Prostate gland (tissue), 2 donors: ENCODE results near the gene AMIGO2. TPM values are rescaled to one million over a fixed set of nuclear protein-coding genes. Genes with fewer than 3 reads are reported as not detected.
A peak's percentile ranks its signal among the peaks of the same experiment; 100 is the strongest.

Source experiments
- DNase-seq: peaks from one replicate; pipeline ENCODE4 v3.0.0-alpha.2; 2019; ENCODE audit warnings: low spot score
- H3K27ac ChIP-seq, 2 donors: fragments of 200-600 bp; sonication (generic); 2 replicates each; pipeline ENCODE4 v1.5.1; 2017 to 2019
- H3K27me3 ChIP-seq: fragments of 200-600 bp; sonication (generic); replicated peaks from 2 replicates; pipeline ENCODE4 v1.5.1; 2019; ENCODE audit not compliant: insufficient read depth
- H3K36me3 ChIP-seq, 2 donors: fragments of 200-600 bp; sonication (generic); 1 replicate in 1 of 2; 2 replicates in 1 of 2; pipeline versions ENCODE4 v1.5.1 to v1.8.1; 2017 to 2019
- H3K4me1 ChIP-seq: fragments of 200-600 bp; sonication (generic); replicated peaks from 2 replicates; pipeline ENCODE4 v1.5.1; 2019
- H3K4me3 ChIP-seq, 2 donors: fragments of 200-600 bp; sonication (generic); 2 replicates each; pipeline ENCODE4 v1.5.1; 2017 to 2019
- H3K9me3 ChIP-seq: fragments of 200-600 bp; sonication (generic); 2 replicates; pipeline ENCODE4 v1.5.1; 2017
- POLR2A ChIP-seq: fragments of 450-650 bp; IDR thresholded peaks from one replicate; pipeline ENCODE4 v1.6.1; 2016; ENCODE audit warnings: antibody characterized with exemption, mild to moderate bottlenecking
- POLR2AphosphoS5 ChIP-seq: sonication (generic); formaldehyde crosslinking; IDR thresholded peaks from one replicate; pipeline ENCODE4 v1.6.1; 2017; ENCODE audit warnings: antibody characterized with exemption
- WGBS: methylation state at CpG from one replicate; pipeline ENCODE4 v1.1.5; 2018; 5-methylcytosine and 5-hydroxymethylcytosine counted together
- intact Hi-C: fragments of 100-400 bp; cut with DNase I; formaldehyde crosslinking; loops from one replicate; pipeline ENCODE4 v1.14.2; 2022
- total RNA-seq, 2 donors: library from RNA; depleted of rRNA; stranded (reverse); fragments of >200 nt; gene quantifications; one replicate each; pipeline ENCODE4 v1.1.0, GENCODE V29; 2016
- TF ChIP-seq, protein P1 (sequence below), 4 experiments: fragments of 200-600 bp in 2 of 4; fragments of 450-650 bp in 2 of 4; sonication (generic) in 2 of 4; IDR thresholded peaks; 1 replicate in 3 of 4; 2 replicates in 1 of 4; pipeline ENCODE4 v1.5.1; 2016 to 2019; ENCODE audit warnings: antibody characterized with exemption in 4 of 4, mild to moderate bottlenecking in 2 of 4, moderate library complexity in 2 of 4

The AMIGO2 gene
- total RNA-seq, 2 donors from 2014 or later, result 6.3 to 44.9 TPM

DNA sequence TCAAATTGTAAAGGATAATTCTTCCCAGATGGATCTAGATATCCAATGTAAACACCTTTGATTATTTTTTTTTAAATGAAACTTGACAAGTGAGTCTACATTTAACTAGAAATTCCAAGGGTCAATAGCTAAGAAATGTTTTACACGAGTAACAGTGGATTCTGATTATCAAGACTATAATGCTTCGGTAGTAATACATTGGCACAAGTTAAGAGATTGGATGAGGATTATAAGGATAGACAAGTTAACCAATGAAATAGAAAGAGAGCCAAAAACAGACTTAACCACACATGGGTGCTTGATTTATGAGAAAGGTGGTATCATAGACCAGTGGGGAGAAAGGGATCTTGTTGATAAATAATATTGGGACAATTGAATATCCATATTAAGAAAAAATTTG, 40.7 kb downstream of the AMIGO2 start:
- Histone ChIP-seq H3K4me1 (no peaks in the 10 kb centered on the region), H3K36me3 (no peaks in the 10 kb centered on the region), H3K9me3 (no peaks in the 10 kb centered on the region), H3K4me3 (no peak overlapping the region), H3K27me3 (no peaks in the 10 kb centered on the region), H3K27ac (no peak overlapping the region)
- TF ChIP-seq, protein P1, sequence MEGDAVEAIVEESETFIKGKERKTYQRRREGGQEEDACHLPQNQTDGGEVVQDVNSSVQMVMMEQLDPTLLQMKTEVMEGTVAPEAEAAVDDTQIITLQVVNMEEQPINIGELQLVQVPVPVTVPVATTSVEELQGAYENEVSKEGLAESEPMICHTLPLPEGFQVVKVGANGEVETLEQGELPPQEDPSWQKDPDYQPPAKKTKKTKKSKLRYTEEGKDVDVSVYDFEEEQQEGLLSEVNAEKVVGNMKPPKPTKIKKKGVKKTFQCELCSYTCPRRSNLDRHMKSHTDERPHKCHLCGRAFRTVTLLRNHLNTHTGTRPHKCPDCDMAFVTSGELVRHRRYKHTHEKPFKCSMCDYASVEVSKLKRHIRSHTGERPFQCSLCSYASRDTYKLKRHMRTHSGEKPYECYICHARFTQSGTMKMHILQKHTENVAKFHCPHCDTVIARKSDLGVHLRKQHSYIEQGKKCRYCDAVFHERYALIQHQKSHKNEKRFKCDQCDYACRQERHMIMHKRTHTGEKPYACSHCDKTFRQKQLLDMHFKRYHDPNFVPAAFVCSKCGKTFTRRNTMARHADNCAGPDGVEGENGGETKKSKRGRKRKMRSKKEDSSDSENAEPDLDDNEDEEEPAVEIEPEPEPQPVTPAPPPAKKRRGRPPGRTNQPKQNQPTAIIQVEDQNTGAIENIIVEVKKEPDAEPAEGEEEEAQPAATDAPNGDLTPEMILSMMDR (IDR thresholded peaks at IDR 0.05), result no peak
- TF ChIP-seq POLR2A, result no peak
- TF ChIP-seq POLR2AphosphoS5, result no peak
- 47% methylated on average over 2 of the region's 2 CpGs for WGBS
- intact Hi-C loops, result loop anchor here (5.0 to 10.0 kb wide), 2 partner anchors 38 to 366 kb away; partner anchors contain the start of genes AMIGO2 and PCED1B
- DNase-seq, result no peak

DNA sequence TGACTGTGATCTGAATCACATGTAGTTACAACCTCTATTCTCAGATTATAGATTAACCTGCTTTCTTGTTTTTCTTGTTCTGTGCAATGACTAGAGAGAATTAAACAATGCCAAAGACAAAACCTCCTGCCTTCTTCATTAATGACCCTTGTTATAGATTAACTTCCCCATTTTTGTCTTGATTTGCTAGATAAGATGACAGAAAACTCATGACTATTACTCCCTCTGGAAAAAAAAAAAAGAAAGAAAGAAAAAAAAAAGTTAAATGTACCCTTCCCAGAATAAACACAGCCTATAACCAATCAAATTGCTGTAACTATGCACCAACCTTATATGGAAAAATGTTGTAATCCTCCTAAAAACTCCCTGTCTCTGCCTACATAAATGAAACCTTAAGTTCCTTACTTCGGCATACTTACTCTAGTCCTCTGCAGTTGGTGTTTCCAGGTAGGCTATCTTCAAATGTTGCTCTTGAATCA, 41.5 kb downstream of the AMIGO2 start:
- no peak overlapping the region for H3K4me3 ChIP-seq
- H3K27me3 ChIP-seq, result no peaks in the 10 kb centered on the region
- WGBS, result 39% methylated on average over 1 of the region's 1 CpG
- H3K9me3 ChIP-seq, result no peaks in the 10 kb centered on the region
- TF ChIP-seq POLR2A, result peak; percentile 26
- no peak for TF ChIP-seq POLR2AphosphoS5
- DNase-seq, result no peak
- H3K27ac ChIP-seq, result no peak overlapping the region
- intact Hi-C loops, result loop anchor here (5.0 to 10.0 kb wide), 2 partner anchors 39 to 366 kb away; partner anchors contain the start of genes AMIGO2 and PCED1B
- H3K36me3 ChIP-seq, result no peaks in the 10 kb centered on the region
- no peaks in the 10 kb centered on the region for H3K4me1 ChIP-seq

DNA sequence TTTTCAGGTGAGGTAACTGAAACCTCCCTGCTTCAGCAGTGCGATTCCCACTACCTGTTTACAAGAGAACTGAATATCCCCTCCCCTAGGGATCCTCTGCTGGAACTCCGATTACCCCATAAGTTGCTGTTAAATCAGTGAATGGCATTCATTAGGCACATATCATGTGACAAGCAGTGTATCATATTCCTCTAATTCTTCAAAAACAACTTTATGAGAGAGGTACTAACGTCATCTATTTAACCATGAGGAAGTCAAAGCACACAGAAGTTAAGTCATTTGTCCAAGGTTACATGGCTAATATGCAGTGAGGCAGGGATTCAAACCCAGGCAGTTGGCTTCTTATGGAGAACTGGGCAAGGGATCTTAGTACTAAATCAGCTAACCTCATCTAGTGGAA, 44.3 kb downstream of the AMIGO2 start:
- no peaks in the 10 kb centered on the region for H3K36me3 ChIP-seq
- no peak overlapping the region for H3K27ac ChIP-seq
- H3K4me3 ChIP-seq, result no peak overlapping the region
- DNase-seq, result no peak
- peak; percentile 39 for TF ChIP-seq POLR2AphosphoS5
- TF ChIP-seq, protein P1 (IDR thresholded peaks at IDR 0.05), result no peak
- H3K9me3 ChIP-seq, result no peaks in the 10 kb centered on the region
- H3K4me1 ChIP-seq, result no peaks in the 10 kb centered on the region
- no peaks in the 10 kb centered on the region for H3K27me3 ChIP-seq
- intact Hi-C loops, result loop anchor here (5.0 to 10.0 kb wide), 2 partner anchors 42 to 369 kb away; partner anchors contain the start of genes AMIGO2 and PCED1B
- WGBS, result 20% methylated on average over 3 of the region's 3 CpGs

DNA sequence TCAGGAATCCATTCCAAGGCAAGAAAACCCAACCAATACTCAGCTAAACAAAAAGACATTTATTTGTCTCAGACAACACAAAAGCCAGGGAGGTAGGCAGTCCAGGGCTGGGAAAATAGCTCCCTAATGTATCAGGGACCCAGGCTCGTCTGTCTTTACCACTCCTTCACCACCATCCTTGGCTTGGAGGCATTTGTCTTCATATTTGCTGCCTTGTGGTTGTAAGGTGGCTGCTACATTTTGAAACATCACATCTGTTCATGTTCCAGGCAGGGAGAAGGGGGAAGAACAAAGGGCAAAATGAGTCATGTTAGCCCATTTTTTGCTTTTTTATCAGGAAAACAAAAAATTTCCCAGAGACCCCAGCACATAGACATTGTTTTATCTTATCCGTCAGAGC, 45.1 kb downstream of the AMIGO2 start:
- WGBS, result 75% methylated on average over 2 of the region's 2 CpGs
- H3K4me3 ChIP-seq, result no peak overlapping the region
- no peaks in the 10 kb centered on the region for H3K9me3 ChIP-seq
- no peaks in the 10 kb centered on the region for H3K4me1 ChIP-seq
- TF ChIP-seq, protein P1 (IDR thresholded peaks at IDR 0.05), result no peak
- TF ChIP-seq POLR2A, result no peak
- TF ChIP-seq POLR2AphosphoS5, result no peak
- no peaks in the 10 kb centered on the region for H3K27me3 ChIP-seq
- no peaks in the 10 kb centered on the region for H3K36me3 ChIP-seq
- intact Hi-C loops, result loop anchor here (5.0 to 10.0 kb wide), 4 partner anchors 43 to 653 kb away; partner anchors contain the start of genes AMIGO2 and PCED1B
- DNase-seq, result no peak
- H3K27ac ChIP-seq, result no peak overlapping the region

DNA sequence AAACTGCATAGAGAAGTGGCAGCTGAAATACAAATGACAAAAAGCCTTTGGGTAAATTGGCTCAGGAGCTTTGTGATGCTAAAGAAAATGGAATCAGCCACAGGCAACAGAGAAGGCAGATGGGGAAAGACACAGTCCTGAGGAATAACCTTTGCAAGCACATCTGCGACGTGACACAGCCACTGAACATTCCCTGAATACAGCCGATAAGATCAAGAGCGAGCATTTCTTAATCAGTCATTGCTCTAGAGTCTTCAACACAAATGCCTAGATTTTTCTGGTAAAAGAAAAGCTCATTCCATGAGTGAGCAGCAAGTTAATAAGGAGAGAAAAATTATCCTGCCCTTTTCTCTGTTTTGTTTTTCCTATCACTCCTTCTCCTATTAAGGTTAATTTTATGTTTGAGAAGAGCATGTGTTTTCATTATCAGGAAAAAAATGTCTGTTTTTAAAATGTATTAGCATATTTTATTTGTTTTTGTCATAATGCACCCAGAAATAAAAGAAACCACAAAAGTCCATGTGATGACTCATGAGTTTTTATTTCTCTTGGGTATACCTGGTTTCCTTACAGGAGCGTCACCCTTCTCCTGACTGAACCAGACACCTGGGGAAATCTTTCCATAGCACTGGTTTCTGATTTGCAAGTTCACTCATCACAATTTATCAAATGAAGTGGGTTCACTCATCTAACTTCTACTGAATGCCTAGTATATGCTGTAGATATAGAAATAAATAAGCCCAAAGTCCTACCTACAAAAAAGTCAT, 45.8 kb downstream of the AMIGO2 start:
- Histone ChIP-seq H3K9me3 (no peaks in the 10 kb centered on the region), H3K27me3 (no peaks in the 10 kb centered on the region), H3K4me1 (no peaks in the 10 kb centered on the region), H3K27ac (no peak overlapping the region), H3K4me3 (no peak overlapping the region), H3K36me3 (no peaks in the 10 kb centered on the region)
- WGBS, result 63% methylated on average over 5 of the region's 5 CpGs
- DNase-seq, result no peak
- intact Hi-C loops, result loop anchor here (5.0 to 10.0 kb wide), 3 partner anchors 273 to 653 kb away; no protein-coding TSS in a partner anchor
- TF ChIP-seq POLR2A (no peak), POLR2AphosphoS5 (no peak)
